Gastroesophageal sphincter (tissue), 3 donors: ENCODE results near the gene ME1.

Experiments used
- CTCF ChIP-seq, 4 experiments: fragments of 200-600 bp in 2 of 4; fragments of 450-650 bp in 2 of 4; sonication (generic) in 1 of 4; IDR thresholded peaks; one replicate each; pipeline ENCODE4 v1.5.1; 2017 to 2019; ENCODE audit warnings: antibody characterized with exemption in 4 of 4, mild to moderate bottlenecking in 2 of 4, moderate library complexity in 2 of 4
- POLR2A ChIP-seq, 2 donors: fragments of 450-650 bp; IDR thresholded peaks; one replicate each; pipeline ENCODE4 v1.6.1; 2017; ENCODE audit warnings: antibody characterized with exemption in 2 of 2, mild to moderate bottlenecking in 2 of 2, moderate library complexity in 1 of 2
- POLR2AphosphoS5 ChIP-seq: sonication (generic); formaldehyde crosslinking; IDR thresholded peaks from one replicate; pipeline ENCODE4 v1.6.1; 2017; ENCODE audit warnings: antibody characterized with exemption

DNA sequence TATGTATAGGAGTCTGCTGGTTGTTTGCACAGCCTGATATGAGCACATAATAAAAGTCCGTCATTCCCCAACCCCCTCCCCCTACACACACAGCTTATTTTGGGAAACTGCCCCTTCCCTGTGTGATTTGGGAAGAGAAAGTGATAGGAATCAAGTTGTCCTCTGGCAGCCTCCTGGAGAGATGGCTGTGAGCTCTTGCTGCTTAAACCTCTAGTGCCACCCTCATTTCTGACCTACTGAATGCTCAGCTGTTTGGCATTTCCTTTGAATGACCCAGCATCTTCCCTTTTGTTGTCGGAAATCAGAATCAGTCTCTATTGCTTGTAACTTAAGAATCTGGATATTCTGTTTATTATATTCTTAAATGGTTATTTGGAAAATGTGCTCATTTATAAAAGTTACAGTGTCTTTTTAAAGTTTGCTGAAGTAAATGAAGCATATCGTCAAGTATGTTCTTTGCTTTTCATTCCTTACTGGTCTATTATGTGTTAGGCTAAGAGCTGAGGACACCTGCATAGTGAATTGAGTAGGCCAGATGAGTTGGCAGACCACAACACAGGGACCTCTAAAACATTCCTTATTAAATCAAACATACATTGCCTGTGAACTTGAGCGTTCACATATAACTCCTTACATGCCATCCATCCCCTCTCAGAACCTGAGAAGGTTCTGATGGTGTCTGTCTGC lies 232.2 kb downstream of the ME1 start:
- TF ChIP-seq CTCF (IDR thresholded peaks at IDR 0.05) (no peak), POLR2A (IDR thresholded peaks at IDR 0.05) (no peak), POLR2AphosphoS5 (no peak)
